GM12892 (cell line): ENCODE data around the gene MGA.

Experiments
- DNase-seq: peaks from one replicate; pipeline ENCODE4 v3.0.0; 2011; ENCODE audit not compliant: insufficient read length
- FAIRE-seq: peaks from 2 replicates; lab custom pipeline; 2011; peaks lifted over from hg19 to GRCh38; lab: Jason Lieb, UNC
- POLR2A ChIP-seq: IDR thresholded peaks from 2 replicates; pipeline ENCODE4 v1.6.1; 2011; ENCODE audit warnings: low read depth, low read length, control low read depth
- POLR2AphosphoS5 ChIP-seq: IDR thresholded peaks from 2 replicates; pipeline ENCODE4 v1.6.1; 2011; ENCODE audit warnings: low read depth, low read length, control low read depth
- TAF1 ChIP-seq: IDR thresholded peaks from 2 replicates; pipeline ENCODE4 v1.6.1; 2011; ENCODE audit warnings: low read depth, mild to moderate bottlenecking, control low read depth, low read length, borderline replicate concordance

MGA gene

DNA sequence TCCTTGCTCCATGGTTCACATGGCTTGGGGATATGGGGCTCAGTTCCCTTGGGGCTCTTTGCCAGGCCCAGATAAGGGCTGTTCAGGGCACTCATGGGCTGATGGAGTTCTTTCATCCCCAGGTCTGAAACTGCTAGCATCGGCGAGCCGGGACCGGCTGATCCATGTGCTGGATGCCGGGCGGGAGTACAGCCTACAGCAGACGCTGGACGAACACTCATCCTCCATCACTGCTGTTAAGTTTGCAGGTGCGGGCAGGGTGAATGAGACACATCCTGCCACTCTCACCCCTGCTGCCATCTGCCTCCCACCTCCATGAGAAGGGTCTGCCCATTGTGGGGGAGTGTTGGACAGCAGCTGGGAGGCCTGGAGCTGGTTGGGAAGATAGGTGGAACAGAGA lies 156.6 kb downstream of the MGA start:
- TF ChIP-seq POLR2AphosphoS5 (no peak), TAF1 (no peak), POLR2A (no peak)
- DNase-seq: no peak
- FAIRE-seq: no peak

DNA sequence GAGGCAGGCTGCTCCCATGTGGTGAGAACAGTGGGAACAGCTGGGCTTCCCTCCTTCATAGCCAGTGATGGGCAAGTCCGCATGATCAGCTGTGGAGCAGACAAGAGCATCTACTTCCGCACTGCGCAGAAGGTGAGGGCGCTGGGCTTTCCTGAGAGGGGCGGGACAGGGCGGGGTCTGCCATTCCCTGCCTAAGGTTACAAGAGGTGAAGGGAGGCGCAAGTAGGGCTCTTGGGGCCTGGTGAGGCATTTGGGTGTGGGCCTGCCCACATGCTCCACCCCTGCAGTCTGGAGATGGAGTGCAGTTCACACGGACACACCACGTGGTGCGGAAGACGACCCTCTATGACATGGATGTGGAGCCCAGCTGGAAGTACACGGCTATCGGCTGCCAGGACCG lies 157.1 kb downstream of the MGA start:
- TF ChIP-seq TAF1: no peak
- no peak for TF ChIP-seq POLR2A
- no peak for TF ChIP-seq POLR2AphosphoS5
- FAIRE-seq (no peak), DNase-seq (no peak)

DNA sequence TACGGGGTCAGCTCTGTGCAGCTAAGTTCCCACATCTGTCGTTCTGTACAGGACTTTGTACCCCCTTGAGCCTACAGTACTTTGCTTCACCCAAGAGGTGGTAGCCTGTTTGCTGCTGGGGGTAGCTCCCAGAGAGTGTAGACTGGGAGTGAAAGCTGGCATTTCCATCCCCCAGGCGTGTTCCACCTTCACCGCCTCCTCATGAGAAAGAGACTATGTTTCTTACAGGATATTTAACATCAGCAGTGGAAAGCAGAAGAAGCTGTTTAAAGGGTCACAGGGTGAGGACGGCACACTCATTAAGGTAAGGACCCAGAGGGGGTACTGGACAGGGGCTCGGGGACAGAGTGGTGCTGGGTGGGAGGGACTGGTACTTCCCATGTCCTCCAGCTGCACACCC lies 157.6 kb downstream of the MGA start:
- FAIRE-seq (no peak), DNase-seq (no peak)
- TF ChIP-seq POLR2A (no peak), TAF1 (no peak), POLR2AphosphoS5 (no peak)

DNA sequence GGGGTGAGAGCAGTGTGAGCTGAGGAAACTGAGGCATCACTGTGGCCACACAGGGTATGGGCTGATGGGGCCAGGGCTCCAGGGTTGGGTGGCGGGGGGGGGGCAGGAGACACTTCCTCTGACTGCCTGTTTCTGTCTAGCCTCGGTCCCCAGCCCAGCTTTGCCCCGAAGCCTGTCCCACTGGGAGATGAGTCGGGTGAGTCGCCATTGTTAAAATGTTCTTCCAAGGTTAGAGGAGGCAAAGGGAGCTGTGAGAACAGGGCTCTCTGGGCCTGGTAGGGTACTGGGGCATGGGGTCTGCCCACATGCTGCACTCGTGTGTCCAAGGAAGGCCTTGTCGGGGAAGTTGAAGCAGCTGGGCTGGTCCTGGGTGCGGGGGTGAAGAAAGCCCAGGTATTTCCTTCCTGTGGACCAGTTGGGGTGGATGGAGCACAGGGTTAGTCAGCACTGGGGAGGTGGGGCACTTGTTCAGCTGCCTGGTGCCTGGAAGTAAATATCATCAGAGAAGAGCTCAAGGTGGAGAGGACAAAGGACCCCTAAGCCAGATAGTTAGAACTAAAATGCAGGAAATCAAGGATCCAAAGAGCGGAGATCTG lies 159.3 kb downstream of the MGA start:
- DNase-seq (no peak), FAIRE-seq (no peak)
- TF ChIP-seq POLR2AphosphoS5: no peak
- no peak for TF ChIP-seq POLR2A
- no peak for TF ChIP-seq TAF1

DNA sequence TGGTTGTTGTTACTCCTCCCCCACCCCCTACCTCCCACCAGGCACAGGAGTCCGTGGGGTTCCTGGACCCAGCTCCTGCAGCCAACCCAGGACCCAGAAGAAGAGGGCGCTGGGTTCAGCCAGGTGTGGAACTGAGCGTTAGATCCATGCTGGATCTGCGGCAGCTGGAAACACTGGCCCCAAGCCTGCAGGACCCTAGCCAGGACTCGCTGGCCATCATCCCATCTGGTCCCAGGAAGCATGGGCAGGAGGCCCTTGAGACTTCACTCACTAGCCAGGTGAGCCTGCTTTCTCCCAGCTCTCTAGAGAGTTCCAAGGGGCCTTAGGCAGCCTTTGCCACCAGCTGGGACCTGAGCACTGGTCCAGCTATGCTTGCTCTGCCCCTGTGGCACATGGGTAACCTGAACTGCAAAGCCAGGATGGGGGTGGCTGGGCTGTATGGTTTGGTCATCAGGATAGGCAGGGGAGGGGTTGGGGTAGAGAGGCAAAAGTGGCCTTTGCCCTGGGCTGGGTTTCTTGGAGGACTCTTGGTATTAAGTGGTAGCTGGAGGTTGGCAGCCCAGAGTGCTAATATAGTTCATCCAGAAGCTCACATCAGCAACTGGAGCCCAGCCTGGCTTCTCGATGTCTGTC lies 160.7 kb downstream of the MGA start:
- FAIRE-seq: no peak
- no peak for DNase-seq
- no peak for TF ChIP-seq POLR2A

DNA sequence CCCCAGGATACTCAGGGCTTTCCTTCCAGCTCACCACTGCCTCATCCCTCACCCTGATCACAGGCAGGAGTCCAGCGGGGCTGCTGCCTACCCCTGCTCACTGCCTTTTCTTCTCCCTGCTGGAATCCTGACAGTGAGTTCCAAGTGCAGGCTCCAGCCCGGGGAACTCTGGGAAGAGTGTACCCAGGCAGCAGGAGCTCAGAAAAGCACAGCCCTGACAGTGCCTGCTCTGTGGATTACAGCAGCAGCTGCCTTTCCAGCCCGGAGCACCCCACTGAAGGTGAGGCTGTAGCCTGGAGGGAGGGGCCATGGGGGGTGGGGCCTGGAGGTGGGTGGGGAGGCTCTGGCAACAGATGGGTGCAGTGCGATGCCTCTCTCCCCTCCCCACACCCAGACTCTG lies 161.6 kb downstream of the MGA start:
- TF ChIP-seq POLR2A (no peak), TAF1 (no peak), POLR2AphosphoS5 (no peak)
- DNase-seq (no peak), FAIRE-seq (no peak)

DNA sequence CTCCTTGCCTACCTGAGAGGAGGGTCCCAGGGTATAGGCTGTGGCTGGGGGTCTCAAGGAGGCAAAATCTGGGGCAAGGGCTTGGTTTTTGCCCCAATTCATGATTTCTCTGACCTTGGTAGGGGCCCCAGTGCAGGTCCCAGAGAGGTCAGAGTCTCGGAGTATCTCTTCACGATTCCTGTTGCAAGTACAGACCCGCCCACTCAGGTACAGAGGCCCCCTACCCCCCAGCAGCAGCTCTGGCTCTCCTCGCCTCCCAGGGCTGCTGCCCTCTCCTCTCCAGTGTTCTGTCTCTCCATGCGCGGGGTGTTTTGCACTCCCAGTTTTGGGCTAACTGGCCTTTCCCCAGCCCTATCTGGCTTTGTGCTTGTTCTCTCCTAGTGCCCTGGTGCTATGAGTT lies 162.3 kb downstream of the MGA start:
- FAIRE-seq: no peak
- no peak for DNase-seq
- TF ChIP-seq TAF1: no peak
- no peak for TF ChIP-seq POLR2A
- TF ChIP-seq POLR2AphosphoS5: no peak
